Measurements from ENCODE around the gene CACNA2D3. TPM values are rescaled to one million over a fixed set of nuclear protein-coding genes. Genes with fewer than 3 reads are reported as not detected.

The CACNA2D3 gene
- total RNA-seq, 2 experiments from 2014 or later = not detected

DNA sequence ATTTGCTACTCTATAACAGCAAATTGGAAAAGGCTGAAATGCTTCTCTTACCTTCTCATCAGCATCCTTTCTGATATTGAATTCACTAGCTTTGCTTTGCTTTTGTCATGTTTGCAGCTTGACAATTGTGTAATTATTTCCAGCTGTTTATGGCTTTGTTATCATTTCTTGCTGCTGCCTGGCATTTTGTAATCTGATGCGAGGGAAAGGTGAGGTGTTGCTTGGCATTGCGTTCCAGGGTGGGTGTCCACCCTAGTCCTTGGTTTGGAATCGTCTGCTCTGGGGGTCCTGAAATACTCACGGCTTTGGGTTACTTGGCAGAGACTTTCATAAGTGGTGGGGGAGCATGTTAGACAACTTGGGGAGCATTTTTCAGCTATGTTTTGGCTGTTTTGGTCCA lies 2.9 kb downstream of the CACNA2D3 start:
- CTCF ChIA-PET = no interaction called here
- POLR2A ChIA-PET = no interaction called here

DNA sequence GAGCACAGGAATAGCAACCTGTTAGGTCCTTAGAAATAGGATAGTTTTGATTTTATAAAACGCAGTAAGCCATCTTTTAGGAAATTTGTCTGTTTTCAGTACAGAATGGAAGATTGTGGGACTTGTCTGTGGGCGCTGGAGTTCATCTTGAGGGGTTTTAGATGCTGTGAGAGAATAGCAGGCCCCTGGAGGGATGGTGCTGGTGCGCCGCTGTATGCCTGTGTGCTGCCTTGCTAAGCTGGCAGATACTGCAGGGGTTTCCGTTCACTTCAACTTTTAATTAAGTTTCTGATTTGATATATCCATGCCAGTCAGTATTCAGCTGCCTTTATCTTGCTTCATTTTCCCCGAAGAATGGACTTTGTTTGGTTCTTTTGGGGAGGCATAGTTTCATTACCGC lies 4.2 kb downstream of the CACNA2D3 start:
- POLR2A ChIA-PET = no interaction called here
- CTCF ChIA-PET = no interaction called here

DNA sequence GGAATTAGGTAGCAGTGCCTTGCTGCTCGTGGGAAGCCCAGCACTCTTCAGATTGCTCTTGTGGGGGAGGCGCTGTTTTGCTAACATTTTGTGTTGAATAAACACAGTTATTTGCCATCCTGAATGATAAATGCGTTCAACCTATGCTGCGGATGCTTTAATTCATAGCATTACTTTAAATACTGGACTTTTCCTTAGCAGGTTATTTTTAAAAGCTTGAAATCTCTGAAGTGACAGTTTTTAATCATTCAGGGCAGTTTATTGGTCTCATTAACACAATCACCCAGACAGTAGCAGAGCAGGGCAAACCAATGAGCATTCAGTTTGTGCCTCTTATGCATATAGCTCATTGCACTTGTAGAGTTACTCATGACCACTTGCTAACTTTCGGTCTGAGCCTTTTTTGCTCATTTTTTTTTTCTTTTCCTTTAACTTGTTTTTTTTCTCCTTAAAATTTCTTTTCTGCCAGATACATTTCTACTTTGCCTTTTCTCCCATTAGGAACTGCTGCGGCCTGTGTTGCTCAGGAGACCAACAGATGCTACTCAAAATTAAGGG lies 5.2 kb downstream of the CACNA2D3 start:
- POLR2A ChIA-PET = no interaction called here
- CTCF ChIA-PET = no interaction called here

DNA sequence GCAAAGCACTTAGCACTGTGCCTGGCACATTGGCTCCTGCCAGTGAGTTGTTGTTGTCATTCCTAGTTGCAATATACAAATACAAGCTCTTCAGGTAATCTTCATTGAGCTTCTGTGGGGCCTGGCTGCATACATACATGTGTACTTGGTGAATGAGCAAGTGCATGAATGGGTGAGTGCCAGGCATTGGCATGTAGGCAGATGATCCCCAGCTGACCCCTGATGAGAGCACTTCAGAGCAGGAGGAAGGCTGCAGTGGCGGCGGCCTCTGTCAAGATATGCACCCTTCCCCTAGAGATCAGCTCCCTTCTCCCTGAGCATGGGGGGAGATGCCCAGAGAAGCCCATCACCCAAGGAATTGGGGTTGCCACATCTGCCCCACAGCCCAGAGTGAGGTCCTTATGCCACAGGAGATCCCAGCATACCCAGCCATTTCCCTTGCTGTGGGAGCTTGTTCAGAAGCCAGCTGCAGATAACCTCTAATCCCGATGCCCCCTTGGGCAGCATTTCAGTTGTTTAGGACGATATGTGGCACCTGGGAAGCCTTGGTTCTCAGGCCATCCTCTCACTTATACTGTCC lies 8.8 kb downstream of the CACNA2D3 start:
- ChIA-PET CTCF (no interaction called here), POLR2A (interaction anchor here (0.6 kb wide), 1 partner anchor 257 kb away, joined by 5 read pairs; no protein-coding TSS in a partner anchor)

DNA sequence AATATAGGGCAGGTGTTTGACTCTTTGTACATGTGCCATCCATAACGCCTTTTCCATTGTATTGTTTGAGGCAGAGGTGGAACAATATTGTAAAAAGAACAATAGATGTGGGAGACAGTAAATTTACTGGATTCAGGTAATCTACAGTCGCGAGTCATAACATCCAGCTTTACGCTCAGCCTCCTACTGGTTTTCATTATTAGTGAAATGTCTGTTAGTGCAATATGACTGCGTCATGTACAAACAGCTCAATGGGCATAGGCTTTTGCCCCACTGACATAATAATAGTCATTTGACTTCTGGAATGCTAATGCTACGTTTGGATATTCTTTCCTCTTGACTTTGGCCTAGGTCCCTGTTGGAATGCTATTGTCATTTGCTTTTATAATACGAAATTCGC lies 9.5 kb downstream of the CACNA2D3 start:
- CTCF ChIA-PET = no interaction called here
- POLR2A ChIA-PET = no interaction called here

DNA sequence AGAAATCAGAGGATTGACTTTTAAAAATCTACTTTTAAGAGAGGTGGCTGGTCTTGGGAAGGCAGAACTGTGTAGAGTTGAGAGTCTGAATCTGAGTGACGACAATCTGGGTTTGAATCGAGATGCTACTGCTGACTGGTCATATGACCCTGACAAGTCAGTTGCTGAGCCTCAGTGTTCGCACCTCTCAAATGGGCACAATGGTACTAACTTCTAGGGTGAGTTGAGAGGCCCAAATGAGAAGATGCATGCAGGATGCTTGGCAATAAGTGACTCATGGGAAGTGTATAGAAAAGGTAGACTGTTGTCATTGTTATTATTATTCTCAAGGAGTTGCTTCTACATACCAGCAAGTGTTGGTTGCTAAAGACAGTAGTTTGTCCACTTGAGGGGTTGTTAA lies 10.3 kb downstream of the CACNA2D3 start:
- POLR2A ChIA-PET = no interaction called here

DNA sequence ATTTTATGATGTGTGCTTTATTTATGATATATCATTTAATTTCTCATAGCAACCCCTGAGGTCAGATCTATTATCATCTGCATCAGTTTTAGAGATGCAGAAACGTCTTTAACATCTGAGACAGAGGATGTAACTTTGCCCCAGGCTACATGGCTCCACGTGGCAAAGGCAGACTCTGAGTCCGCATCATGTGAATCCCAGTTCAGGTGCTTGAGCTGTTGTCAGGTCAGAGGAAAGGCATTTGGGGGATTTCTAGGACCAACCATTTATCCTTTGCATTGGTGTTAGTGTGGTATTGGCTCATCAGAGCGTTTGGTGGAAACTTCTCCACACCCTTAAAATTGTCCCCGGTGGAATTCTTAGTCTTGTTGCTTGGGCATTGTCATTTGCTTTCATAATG lies 10.8 kb downstream of the CACNA2D3 start:
- CTCF ChIA-PET = no interaction called here
- POLR2A ChIA-PET = no interaction called here

More for the DNA sequence above, 10.3 kb downstream of the CACNA2D3 start:
- CTCF ChIA-PET = no interaction called here

DNA sequence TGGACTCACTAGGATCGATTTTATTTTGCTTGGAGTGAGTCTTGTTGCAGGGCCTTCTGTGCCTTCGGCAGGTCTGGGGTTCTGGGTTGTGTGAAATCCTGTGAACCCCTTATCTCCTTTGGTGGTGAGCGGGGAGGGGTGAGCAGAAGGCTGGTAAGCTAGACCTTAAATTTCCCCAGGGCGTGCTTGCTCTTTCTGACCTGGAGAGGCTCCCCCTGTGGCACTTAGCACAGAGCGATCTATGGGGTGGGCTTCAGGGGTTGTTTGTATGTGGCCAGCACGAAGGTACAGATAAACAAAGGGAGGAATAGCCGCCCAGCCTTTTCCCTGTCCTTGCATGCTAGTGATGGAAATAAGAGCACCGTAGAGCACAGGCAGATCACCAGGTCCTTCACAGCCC lies 11.8 kb downstream of the CACNA2D3 start:
- POLR2A ChIA-PET = no interaction called here
- CTCF ChIA-PET = no interaction called here

DNA sequence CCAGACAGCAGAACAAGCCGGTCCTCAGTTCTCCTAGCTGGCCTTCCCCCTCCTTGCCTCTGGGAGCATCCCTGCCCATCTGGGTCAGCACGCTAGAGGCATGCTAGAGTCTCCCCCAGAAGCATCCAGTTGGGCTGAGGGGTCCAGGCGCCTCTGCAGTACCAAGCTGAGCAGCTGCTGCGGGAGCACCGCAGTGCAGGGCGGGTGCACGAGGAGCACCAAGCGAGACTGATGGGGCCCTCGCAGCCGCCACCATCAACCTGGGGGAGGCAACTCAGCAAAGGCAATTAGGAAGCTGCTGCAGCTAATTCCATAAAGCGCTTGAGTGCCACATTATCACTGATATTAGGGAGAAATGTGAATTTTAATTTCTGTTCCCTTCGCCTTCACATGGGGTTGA lies 12.4 kb downstream of the CACNA2D3 start:
- ChIA-PET POLR2A (no interaction called here), CTCF (no interaction called here)

DNA sequence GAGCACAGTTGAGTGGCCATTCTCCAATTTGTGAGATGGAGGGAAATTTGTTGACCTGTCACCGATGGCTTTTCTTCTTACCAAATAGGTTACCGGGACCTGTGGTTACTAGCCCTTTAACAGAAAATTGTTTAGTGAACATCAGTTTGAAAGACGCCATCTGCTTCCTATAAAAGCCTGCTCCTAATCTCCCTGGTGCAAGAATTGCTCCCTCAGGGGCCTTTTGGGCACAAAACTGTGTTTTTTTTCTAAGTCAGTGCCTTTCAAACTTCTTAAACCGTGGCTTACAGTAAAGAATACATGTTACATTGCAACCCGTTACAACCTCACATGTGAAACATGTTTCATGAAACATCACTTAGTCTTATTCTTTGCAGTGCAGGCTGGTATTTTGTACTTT lies 15.0 kb downstream of the CACNA2D3 start:
- ChIA-PET POLR2A (no interaction called here), CTCF (no interaction called here)

DNA sequence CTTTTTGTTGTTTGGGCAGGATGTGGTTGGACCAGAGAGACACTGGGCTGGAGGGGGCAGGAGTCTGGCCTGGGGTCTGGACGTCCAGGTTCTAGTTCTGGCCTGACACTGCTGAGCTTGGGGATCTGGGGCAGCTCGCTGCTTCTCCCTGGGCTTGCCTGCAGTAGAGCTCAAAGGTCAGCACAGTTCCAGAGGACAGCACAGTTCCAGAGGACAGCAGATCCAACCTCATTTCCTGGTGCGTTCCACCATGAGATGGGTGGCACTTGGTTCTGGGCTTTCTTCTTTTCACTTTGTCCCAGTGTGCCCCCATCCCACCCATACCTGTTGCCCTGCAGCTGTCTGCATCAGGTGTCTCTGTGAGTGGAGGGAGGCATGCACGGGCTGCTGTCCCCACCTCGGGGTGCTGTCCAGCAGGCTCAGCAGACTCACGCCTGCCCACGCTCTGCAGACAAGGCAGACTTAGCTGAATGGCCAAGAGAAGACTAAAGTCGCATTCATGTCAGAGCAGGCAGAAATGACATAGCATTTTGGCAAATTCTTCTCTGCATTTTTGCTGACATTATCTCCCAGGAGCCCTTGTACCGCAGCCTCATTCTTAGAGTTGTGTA lies 16.7 kb downstream of the CACNA2D3 start:
- CTCF ChIA-PET = no interaction called here
- POLR2A ChIA-PET = no interaction called here

DNA sequence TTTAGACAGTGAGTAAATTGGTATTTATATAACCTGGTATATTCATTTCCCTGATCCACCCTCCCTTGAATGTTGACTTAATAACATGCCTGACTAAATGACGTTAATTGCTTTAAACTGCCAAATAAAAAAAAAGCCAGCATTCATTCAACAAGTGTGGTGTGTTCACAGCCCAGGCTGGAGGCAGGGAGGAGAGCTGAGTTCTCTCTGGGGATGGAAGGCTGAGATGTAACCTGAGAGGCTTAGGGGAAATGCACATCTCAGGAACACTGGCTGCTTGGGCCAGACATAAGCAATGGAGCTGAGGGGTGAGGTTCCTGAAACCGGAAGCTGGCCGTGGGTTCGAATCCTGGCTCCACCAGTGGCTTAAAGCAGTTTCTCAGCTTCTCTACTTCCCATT lies 17.3 kb downstream of the CACNA2D3 start:
- CTCF ChIA-PET = no interaction called here
- POLR2A ChIA-PET = no interaction called here

DNA sequence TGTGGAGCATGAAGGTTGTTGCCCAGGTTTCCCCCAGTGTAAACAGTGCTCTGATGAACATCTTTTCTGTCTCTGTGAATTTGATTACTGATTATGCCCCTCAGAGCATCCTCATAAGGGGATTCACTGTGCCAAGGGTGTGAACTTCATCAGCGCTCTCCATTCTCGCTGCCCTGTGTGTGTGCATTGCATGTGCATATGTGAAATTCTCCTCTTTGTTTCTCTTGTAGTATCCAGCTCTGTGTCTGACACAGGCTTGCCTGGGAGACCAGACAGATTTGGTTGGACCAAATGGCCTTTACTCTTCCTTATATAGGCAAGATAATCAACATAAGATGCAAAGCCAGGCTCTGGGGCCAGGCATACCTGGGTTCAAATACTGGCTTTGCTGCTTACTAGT lies 21.9 kb downstream of the CACNA2D3 start:
- POLR2A ChIA-PET = no interaction called here
- CTCF ChIA-PET = no interaction called here

DNA sequence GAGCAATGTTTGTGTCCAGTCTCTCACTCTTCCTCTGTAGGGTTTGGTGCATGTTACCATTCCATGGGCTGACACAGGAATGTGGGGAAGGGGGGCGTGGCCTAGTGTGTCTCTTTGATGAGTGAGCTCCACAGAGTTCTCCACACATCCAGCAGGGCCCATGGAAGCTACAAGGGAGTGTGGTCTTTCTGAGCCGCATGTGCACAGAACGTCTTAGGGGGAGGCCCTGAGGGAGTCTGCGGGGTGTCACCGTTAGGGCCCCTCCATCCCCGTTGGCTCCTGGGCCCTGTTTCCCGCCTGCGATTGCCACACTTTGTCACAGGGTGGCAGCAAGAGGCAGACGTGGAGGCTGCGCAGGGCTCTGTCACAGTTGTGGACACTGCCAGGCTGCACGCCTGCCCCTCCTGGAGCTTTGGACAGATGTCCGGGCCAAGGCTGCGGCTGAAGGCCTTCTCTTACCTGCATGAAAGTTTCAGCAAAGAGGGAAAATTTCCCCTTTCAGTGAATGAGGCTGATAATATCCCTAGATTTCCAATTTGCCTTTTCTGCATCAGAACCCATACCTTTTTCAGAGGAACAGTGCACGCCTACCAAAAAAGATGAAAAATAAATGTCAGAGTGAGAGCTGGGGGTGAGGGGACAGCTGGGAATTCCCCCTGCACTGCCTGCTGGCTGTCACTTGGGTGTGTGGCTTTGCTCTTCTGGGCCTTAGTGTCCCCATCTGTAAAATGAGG lies 24.3 kb downstream of the CACNA2D3 start:
- ChIA-PET POLR2A (no interaction called here), CTCF (no interaction called here)

DNA sequence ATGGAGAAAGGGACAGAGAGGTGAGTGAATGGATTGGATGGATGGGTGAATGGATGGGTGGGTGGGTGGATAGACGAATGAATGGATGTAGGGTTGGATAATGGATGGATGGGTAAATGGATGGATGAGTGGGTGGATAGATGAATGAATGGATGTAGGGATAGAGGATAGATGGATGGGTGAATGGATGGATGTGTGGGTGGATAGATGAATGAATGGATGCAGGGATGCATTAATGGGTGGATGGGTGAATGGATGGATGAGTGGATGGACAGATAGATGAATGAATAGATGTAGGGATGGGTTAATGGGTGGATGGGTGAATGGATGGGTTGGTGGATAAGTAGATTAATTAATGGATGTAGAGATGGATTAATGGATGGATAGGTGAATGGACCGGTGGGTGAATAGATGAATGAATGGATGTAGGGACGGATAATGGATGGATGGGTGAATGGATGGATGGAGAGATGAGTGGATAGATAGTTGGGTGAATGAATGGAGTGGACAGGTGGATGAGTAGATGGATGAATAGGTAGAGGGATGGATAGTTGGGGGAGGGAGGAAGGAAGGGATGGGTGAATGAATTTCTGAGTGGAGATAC lies 28.6 kb downstream of the CACNA2D3 start:
- CTCF ChIA-PET = no interaction called here

DNA sequence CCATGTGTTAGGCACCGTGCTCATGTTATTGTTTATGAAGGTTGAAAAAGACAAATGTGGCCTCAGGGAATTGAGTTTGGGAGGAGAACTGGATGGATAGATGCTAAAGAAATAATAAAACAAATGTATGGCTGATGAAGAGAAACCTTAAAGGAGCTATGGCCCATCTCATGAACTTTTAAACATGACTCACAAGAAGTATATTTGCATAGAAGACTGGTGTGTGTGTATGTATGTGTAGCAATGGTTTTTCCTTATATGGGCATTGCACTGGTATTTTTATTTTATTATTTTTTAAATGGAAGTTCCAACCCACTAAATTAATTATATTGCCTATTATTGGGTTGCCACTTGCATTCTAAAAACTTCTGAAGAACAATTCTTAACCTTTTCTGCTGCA lies 31.1 kb downstream of the CACNA2D3 start:
- CTCF ChIA-PET = no interaction called here
- POLR2A ChIA-PET = no interaction called here

More for the DNA sequence above, 28.6 kb downstream of the CACNA2D3 start:
- POLR2A ChIA-PET = no interaction called here

DNA sequence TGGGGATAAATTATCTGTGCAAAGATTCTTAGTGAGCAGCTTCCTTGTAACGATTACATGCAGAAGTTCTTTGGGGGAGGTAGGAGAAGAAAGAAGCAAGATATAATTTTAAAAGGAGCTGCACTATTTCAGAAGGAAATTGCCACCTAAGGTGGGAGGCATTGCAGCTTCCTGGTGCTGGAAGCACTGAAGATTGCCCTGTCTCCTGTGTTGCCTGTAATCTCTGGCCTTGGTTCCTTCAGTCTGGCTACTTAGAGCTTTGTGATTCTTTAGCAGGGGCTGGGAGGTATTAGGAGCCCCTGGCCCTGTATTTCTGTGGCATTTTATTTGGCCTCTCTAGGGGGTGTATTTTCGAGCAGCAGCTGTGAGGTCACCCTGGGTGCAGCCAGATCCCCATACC lies 35.5 kb downstream of the CACNA2D3 start:
- POLR2A ChIA-PET = no interaction called here

DNA sequence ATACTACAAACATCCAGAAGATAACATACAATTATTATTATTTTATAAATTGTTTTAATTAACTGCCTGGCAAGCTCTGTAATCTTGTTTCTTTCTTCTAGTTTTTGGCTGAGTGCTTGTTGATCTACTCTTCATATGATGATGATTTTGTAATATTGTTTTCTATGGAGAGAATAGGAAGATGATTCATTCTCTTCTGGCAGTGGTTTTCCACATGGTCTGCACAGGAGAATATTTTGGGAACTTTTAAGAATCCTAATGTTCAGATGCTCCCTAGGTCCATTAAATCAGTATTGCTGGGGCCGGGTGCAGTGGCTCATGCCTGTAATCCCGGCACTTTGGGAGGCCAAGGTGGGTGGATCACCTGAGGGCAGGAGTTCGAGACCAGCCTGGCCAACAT lies 37.6 kb downstream of the CACNA2D3 start:
- ChIA-PET CTCF (no interaction called here), POLR2A (no interaction called here)

More for the DNA sequence above, 35.5 kb downstream of the CACNA2D3 start:
- CTCF ChIA-PET = no interaction called here

DNA sequence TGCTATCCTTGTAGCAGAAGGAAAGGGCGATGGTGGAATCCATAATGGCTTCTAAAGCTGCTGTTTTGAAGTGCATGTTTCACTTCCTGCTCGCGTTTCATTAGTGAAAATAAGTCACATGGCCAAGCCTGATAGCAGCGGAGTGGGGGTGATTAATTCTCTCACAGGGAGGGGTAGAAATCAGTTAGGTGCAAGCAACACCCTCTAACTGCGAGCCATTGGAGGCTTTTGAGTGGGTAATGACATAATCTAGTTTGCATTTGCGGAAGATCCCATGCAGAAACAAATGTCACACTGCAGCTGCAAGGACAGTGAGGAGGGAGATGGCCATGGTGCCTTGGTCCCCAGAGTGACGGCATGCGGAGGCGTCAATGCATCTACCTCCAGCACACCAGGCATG lies 41.1 kb downstream of the CACNA2D3 start:
- CTCF ChIA-PET = no interaction called here
- POLR2A ChIA-PET = no interaction called here

DNA sequence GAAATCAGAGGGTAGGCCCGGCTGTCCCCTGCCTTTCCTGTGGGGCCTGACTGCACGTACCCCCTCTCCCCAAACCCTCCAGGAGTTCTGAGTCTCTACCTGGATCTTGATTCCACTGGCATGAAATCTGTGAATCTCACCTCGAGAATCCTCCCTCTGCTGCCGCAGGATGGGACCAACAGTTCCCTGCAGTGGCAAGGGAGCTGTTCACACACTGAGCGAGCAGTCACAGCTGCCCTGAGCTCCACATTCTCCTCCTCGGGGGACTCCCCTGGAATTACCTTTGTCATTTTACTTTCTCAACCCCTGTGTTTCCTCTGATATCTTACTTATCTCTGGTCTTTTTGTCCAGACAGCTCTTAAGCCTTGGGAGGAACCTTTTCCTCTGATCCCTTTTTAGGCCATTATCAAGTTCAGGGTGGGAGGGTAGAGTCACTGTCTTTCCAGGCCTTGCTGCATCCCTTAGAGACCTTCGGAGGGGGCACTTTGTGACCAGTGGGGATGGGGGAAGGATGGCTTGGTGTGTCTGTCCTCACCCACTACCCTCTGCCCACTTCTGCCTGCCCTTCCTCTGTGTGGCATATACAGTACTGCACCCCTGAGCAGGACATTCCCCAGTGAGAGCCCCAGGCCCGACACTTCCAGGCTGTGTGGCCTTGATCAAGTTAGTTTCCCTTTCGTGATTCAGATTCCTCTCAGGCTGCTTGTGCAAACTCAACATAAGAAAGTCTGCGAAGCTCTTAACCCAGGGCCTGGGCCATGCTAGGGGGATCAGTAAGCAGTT lies 42.0 kb downstream of the CACNA2D3 start:
- POLR2A ChIA-PET = no interaction called here
- CTCF ChIA-PET = no interaction called here

All from activated CD8-positive, alpha-beta memory T cell treated with anti-CD3 and anti-CD28 coated beads for 36 hours (primary cell).